Measurements from ENCODE around the gene HNRNPA2B1.

HNRNPA2B1 gene

GRCh38 chr7:26200444-26201246, at the start of gene HNRNPA2B1:
HNRNPA2B1 (minus strand) TSS chr7:26200746; CDS start chr7:26200577, 169 bp downstream.
- peak; percentile 76 for DNase-seq (ENCODE audit: low spot score)

- DNase-seq (ENCODE audit: low spot score), result no peak
Measured at GRCh38 chr7:26250239-26250638, 49.7 kb upstream of the HNRNPA2B1 start.

DNA sequence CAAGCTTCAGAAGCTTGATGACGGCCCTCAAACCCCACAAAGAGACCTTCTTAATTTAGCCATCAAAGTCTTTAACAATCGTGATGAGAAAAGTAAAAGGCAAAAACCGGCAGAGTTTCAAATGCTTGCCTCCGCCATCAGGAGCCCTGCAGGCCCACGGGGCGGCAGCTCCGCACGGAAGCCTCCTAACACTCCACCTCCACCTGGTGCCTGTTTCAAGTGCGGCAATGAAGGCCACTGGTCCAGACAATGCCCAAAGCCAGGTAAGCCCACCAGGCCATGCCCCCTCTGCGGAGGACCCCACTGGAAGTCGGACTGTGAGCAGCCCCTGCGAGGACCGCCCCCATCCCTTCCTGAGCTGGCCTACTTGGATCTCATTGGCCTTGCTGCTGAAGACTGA, 44.6 kb upstream of the HNRNPA2B1 start:
- DNase-seq (ENCODE audit: low spot score), result no peak

DNA sequence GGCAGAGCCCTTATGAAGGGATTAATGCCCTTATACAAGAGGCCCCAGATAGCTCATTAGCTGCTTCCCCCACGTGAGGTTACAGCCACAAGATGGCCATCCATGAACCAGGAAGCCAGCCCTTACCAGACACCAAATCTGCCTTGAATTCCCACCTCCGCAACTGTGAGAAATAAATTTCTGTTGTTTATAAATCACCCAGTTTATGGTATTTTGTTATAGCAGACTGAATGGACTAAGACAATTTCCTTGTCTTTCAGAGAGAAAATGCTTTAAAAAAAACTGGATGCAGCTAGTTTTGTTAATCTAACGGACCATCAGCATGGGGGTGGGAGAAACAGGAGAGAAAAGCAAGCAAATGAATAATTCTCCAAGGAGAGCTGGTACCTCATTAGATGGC, 37.5 kb upstream of the HNRNPA2B1 start:
- no peak for DNase-seq (ENCODE audit: low spot score)

- no peak for DNase-seq (ENCODE audit: low spot score)
Measured at GRCh38 chr7:26237035-26237807, 36.7 kb upstream of the HNRNPA2B1 start.

GRCh38 chr7:26233902-26234511, 33.5 kb upstream of the HNRNPA2B1 start:
- no peak for DNase-seq (ENCODE audit: low spot score)

DNA sequence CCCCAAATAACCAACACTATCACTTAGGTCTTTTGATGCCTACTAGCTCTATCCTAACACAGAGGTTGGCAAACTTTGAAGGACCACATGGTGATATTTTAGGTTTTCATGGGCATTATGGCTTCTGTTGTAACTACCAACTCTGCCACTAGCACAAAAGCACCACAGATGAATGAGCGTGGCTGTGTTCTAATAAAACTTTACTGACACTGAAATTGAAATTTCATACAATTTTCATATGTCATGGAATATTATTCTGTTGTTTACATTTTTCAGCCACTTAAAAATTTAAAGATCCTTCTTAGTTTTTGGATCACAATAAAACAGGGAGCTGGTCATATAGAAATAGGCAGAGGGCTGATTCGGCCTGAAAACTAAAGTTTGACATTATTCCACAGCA, 27.4 kb upstream of the HNRNPA2B1 start:
- DNase-seq (ENCODE audit: low spot score), result no peak

GRCh38 chr7:26224359-26224758, 23.8 kb upstream of the HNRNPA2B1 start:
- DNase-seq (ENCODE audit: low spot score), result no peak

- no peak for DNase-seq (ENCODE audit: low spot score)
Measured at GRCh38 chr7:26216049-26216448, 15.5 kb upstream of the HNRNPA2B1 start.

DNA sequence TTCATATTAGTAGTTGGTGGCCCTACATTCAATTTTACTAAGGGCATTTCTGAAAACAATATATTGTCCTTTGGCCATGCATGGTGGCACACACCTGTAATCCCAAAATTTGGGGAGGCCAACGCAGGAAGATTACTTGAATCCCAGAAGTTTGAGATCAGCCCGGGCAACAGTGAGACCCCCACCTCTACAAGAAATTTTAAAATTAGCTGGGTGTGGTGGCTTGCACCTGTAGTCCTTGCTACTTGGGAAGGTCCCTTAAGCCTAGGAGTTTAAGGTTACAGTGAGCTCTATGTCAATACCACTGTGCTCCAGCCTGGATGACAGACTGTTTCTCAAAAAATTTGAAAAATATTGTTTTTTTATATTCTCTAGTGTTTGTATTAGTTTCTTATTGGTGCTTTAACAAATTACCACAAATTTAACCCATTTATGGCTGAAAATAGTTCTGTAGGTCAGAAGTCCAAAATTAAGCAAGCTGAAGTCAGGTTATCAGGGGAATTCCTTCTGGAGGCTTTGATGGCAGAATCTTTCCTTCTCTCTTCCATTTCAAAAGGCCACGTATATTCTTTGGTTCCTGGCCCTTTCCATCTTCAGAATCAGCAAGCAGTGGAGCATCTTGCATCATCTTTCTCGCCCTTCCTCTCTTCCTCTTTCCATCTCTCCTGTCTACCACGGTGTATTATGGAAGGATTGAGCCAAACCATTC, 13.4 kb upstream of the HNRNPA2B1 start:
- DNase-seq (ENCODE audit: low spot score), result no peak

- no peak for DNase-seq (ENCODE audit: low spot score)
Measured at GRCh38 chr7:26212921-26213718, 12.6 kb upstream of the HNRNPA2B1 start.

GRCh38 chr7:26208040-26208439, 7.5 kb upstream of the HNRNPA2B1 start:
- no peak for DNase-seq (ENCODE audit: low spot score)

- DNase-seq (ENCODE audit: low spot score), result no peak
Measured at GRCh38 chr7:26203016-26203415, 2.5 kb upstream of the HNRNPA2B1 start.

DNA sequence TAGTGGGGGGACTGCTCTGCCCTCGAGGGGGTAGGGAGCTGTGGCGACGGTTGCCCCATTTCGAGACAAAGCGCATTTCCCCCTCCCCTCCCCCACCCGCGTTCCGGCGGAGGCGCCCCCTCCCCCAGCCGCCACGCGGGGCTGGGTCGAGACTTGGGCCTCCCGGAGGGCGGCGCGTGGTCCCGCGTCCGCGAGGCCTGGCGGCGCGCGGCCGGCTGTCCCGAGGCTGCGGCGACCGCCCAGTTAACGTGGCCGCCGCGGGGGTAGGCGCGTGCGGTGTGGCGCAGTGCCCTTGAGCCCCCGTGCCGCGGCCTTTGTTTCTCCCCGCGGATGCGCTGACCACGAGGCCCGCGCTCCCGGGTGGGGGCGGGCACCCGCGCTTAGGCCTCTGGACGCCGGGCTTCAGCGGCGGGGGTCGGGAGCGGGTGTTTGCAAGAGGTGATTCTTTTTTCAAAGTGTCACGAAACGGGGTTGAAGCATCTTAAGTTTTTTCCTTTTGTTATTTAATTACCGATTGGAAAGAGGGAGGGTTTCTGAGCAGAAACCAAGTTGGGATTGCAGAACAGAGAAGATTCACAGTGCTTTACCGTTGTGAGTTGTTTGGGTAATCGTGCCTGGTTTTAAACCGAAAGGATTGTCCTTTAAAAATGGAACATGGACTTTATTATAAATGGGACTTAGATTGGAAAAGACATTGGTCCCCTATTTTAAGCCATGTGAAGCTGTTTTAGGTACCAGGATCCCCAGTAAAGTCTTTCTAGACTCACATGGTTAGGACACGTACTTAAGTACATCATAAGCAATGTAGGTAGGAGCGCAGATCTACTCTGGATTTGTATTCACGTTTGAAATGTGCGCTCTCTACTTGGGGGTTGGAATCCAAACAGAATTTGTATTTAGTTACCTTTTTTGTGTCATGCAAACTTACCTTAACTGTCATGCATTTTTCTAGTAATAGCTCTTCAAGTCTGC, 1.8 kb upstream of the HNRNPA2B1 start:
- peak; percentile 57 for DNase-seq (ENCODE audit: low spot score)

GRCh38 chr7:26201247-26202018, 887 bp upstream of the HNRNPA2B1 start, which contains the start of gene CBX3:
CBX3 (plus strand) TSS chr7:26201745; CDS start chr7:26202999, 1,254 bp downstream.
- peak; percentile 88 for DNase-seq (ENCODE audit: low spot score)

GRCh38 chr7:26200038-26200443, 505 bp downstream of the HNRNPA2B1 start:
- no peak for DNase-seq (ENCODE audit: low spot score)

GRCh38 chr7:26199301-26200037, 1.1 kb downstream of the HNRNPA2B1 start:
- DNase-seq (ENCODE audit: low spot score), result no peak

GRCh38 chr7:26198781-26199169, 1.8 kb downstream of the HNRNPA2B1 start:
- no peak for DNase-seq (ENCODE audit: low spot score)

All from iPS-NIHi11 (cell line).